Sigmoid colon (tissue), 4 donors: ENCODE results near the gene MYPN.

Experiments
- EP300 ChIP-seq, 4 donors: sonication (generic); formaldehyde crosslinking; IDR thresholded peaks; one replicate each; pipeline ENCODE4 v1.6.1; 2017; ENCODE audit warnings: antibody characterized with exemption in 4 of 4
- POLR2A ChIP-seq, 2 donors: fragments of 450-650 bp; IDR thresholded peaks; one replicate each; pipeline ENCODE4 v1.6.1; 2016; ENCODE audit warnings: antibody characterized with exemption in 2 of 2, mild to moderate bottlenecking in 2 of 2, moderate library complexity in 2 of 2
- TF ChIP-seq, protein P1 (sequence below), 4 experiments: fragments of 450-650 bp in 3 of 4; fragments of 200-600 bp in 1 of 4; IDR thresholded peaks; one replicate each; pipeline ENCODE4 v1.5.1; 2016 to 2019; ENCODE audit warnings: antibody characterized with exemption in 4 of 4, mild to moderate bottlenecking in 3 of 4, moderate library complexity in 2 of 4

DNA sequence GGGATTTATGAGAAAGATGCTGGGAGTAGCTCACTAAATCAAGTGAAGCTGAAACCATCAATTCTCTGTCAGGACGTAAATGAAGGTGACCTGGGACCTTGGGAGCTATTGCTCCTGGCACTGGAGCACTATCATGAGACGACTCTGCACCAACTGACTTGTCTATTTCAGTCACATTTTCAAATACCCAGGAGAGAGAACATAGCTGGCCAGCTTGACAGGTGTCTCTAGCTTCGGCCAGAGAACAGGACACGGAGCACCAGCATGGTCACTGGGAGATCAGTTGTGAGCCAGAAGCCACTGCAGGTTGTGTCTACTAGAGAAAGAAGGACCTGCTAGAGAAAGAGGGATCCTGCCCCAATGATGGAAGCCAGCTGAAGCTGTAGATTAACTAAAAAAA lies 140.0 kb downstream of the MYPN start:
- TF ChIP-seq EP300 (IDR thresholded peaks at IDR 0.05) (no peak), POLR2A (IDR thresholded peaks at IDR 0.05) (no peak)
- TF ChIP-seq, protein P1, sequence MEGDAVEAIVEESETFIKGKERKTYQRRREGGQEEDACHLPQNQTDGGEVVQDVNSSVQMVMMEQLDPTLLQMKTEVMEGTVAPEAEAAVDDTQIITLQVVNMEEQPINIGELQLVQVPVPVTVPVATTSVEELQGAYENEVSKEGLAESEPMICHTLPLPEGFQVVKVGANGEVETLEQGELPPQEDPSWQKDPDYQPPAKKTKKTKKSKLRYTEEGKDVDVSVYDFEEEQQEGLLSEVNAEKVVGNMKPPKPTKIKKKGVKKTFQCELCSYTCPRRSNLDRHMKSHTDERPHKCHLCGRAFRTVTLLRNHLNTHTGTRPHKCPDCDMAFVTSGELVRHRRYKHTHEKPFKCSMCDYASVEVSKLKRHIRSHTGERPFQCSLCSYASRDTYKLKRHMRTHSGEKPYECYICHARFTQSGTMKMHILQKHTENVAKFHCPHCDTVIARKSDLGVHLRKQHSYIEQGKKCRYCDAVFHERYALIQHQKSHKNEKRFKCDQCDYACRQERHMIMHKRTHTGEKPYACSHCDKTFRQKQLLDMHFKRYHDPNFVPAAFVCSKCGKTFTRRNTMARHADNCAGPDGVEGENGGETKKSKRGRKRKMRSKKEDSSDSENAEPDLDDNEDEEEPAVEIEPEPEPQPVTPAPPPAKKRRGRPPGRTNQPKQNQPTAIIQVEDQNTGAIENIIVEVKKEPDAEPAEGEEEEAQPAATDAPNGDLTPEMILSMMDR (IDR thresholded peaks at IDR 0.05): no peak
